Measurements from ENCODE around the gene HOTAIR. TPM values are rescaled to one million over a fixed set of nuclear protein-coding genes. Genes with fewer than 3 reads are reported as not detected.

HOTAIR gene
- total RNA-seq, 2 experiments from 2014 or later, result not detected

DNA sequence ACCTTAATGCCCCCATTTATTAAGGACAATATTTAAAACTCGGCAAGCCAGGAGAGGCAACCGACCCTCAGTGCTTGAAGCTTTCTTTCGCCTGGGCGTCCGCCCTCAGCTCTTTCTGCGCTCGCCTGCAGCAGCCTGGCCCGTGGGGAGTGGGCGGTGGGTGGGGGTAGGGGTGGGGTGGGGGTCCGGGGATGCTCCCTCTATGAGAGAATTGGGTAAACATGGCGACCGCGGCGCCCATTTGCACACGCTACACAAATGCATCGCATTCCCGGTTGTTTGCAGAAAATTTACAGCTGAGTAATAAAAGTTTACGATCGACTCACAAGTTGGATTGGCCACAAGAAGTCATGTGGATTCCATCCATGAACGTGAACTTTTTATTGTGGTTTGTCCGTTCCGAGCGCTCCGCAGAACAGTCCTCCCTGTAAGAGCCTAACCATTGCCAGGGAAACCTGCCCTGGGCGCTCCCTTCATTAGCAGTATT, 41.8 kb upstream of the HOTAIR start:
- H3K9me3 Mint-ChIP-seq (ENCODE audit: low read depth), result no peaks in the 10 kb centered on the region
- ATAC-seq (no peak), DNase-seq (no peak)
- no peak overlapping the region for H3K4me3 Mint-ChIP-seq
- H3K27ac Mint-ChIP-seq, result no peak overlapping the region
- CTCF ChIA-PET, result interaction anchor here (0.7 to 5.6 kb wide), 16 partner anchors 10 to 365 kb away, joined by 3 to 44 read pairs (median 11); partner anchors contain the start of genes HOXC10, HOXC5, HOXC6 and HOXC8
- peaks cover 78% of the 10 kb centered on the region for H3K27me3 Mint-ChIP-seq
- H3K36me3 Mint-ChIP-seq, result peaks cover 1% of the 10 kb centered on the region
- H3K4me1 Mint-ChIP-seq, result peaks cover 17% of the 10 kb centered on the region

GRCh38 chr12:54016051-54016450, 41.3 kb upstream of the HOTAIR start:
- Mint-ChIP-seq H3K36me3 (peaks cover 1% of the 10 kb centered on the region), H3K4me1 (peaks cover 20% of the 10 kb centered on the region), H3K27me3 (peaks cover 78% of the 10 kb centered on the region), H3K9me3 (ENCODE audit: low read depth) (no peaks in the 10 kb centered on the region), H3K27ac (no peak overlapping the region), H3K4me3 (no peak overlapping the region)
- CTCF ChIA-PET, result interaction anchor here (0.7 to 5.6 kb wide), 14 partner anchors 9 to 366 kb away, joined by 3 to 44 read pairs (median 12); partner anchors contain the start of genes HOXC5, HOXC6, HOXC8 and HOXC9
- ATAC-seq (no peak), DNase-seq (no peak)

- DNase-seq (no peak), ATAC-seq (no peak)
- Mint-ChIP-seq H3K27me3 (peaks cover 77% of the 10 kb centered on the region), H3K27ac (no peak overlapping the region), H3K9me3 (ENCODE audit: low read depth) (no peaks in the 10 kb centered on the region), H3K36me3 (peaks cover 1% of the 10 kb centered on the region), H3K4me3 (no peak overlapping the region), H3K4me1 (peaks cover 21% of the 10 kb centered on the region)
- CTCF ChIA-PET, result interaction anchor here (1.0 to 5.6 kb wide), 7 partner anchors 9 to 200 kb away, joined by 3 to 44 read pairs (median 18); partner anchors contain the start of gene HOXC8
Observed at GRCh38 chr12:54015018-54015931, 40.5 kb upstream of the HOTAIR start.

DNA sequence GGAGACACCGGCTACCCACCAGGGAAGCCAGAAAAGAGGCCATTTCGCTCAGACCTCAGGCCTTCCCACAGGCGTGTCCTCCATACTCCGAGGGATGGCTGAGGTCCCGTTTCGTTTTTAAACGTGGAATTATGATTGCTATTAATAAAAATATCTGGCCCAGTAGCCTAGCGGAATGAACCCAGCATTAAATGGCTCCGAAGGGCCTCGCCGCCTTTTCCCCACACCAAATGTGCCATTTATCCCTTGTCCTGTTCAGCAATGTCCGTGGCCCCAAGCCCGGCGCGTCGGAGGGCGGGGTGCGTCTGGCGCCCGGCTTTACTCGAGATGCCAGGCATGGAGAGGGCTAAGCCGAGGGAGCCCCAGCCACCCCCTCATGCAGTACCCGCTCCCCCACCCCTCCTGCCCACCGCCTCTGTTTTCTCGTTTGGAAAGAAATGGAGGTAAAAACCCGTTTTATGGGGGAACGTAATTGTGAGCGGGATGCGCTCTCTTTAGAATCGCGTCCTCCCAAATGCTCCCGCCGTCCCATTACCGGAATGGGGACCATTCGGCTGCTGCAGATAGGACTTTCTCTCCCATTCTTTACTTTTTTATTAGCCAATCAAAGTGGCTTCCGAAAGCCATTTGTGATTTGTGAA, 39.7 kb upstream of the HOTAIR start:
- peaks cover 21% of the 10 kb centered on the region for H3K4me1 Mint-ChIP-seq
- DNase-seq (no peak), ATAC-seq (no peak)
- peaks cover 78% of the 10 kb centered on the region for H3K27me3 Mint-ChIP-seq
- H3K9me3 Mint-ChIP-seq (ENCODE audit: low read depth), result no peaks in the 10 kb centered on the region
- no peak overlapping the region for H3K4me3 Mint-ChIP-seq
- peaks cover 1% of the 10 kb centered on the region for H3K36me3 Mint-ChIP-seq
- no peak overlapping the region for H3K27ac Mint-ChIP-seq
- CTCF ChIA-PET, result interaction anchor here (0.6 to 5.6 kb wide), 8 partner anchors 8 to 200 kb away, joined by 3 to 44 read pairs (median 10); partner anchors contain the start of genes HOXC5 and HOXC8

DNA sequence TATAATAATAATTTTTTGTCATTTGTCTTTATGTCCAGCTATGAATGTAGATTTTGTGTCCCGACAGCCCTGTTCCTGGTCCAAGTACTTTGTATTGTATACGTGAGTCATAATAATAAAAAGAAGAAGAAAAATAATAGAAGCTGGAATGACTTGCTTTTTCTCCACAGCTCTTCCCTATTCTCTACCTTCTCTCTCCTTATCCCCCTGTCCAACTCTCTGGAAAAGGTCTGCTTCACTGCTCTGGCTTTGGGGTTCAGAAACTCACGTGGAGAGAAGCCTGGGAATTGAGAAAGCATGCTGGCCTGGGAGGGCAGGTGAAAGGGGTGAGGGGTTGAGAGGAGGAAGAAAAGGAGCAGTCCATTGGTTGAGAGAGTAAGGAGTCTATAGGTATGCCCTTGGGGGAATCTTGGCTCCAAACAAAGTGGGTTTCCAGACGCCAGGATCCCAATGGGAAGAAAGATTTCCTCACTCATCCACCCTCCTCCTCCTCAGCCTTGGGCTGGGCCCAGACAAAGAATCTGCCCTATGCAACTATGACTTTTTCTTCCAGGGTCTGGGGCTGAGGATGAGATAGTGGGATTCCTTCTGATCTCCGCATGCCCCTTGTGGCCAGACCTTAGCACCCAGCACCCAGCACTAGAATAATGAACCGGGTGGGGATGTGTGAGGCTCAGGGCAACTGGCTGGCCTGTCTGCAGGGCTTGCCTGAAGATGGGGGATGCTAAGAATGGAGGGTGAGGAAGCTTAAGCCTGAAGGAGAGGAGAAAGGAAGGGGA, 38.1 kb upstream of the HOTAIR start:
- Mint-ChIP-seq H3K36me3 (peaks cover 1% of the 10 kb centered on the region), H3K27me3 (peaks cover 90% of the 10 kb centered on the region), H3K9me3 (ENCODE audit: low read depth) (no peaks in the 10 kb centered on the region), H3K4me3 (no peak overlapping the region), H3K4me1 (peaks cover 20% of the 10 kb centered on the region), H3K27ac (no peak overlapping the region)
- no peak for DNase-seq
- ATAC-seq, result no peak
- CTCF ChIA-PET, result interaction anchor here (1.0 to 5.6 kb wide), 6 partner anchors 9 to 202 kb away, joined by 3 to 31 read pairs (median 6); partner anchors contain the start of genes HOXC10 and HOXC5

DNA sequence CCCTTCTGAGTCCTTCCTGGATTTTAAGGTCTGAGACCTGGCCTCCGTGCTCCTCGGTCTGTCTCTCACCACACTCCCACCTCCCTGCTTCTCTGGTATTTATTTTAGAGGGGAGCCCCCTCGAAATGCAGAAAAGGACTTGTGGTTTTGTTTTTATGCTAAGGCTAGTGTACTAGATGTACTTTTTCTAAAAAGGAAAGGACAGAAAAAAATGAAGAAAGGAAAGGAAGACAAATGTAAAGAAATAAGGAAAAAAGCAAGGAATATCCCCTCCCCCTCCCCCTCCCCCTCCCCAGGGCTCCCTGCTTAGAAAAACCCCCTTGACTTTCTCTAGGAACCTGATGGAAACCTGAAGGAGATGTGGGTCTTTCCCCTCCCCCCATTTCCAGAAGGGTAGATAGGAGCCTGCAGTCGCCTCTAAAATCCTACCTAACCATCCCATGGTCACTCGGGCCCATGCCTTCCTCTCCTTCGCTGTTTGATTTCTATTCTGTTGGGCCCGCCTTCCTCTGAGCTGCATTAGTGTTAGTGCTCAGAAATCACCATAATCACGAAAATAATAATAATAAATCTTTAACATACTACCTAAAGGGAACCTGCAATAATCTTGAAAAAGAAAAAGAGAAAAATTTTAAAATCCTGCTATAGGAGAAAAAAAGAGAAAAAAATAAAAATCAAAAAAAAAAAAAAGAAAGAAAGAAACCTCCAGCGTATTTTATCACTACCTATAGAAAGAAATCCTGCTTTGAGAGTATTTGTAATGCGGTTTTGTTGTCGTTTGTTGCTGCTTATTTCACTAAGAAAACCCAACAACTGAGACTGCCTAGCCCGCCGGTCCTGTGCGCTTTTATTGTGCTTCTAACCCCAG, 37.1 kb upstream of the HOTAIR start:
- peaks cover 1% of the 10 kb centered on the region for H3K36me3 Mint-ChIP-seq
- ATAC-seq (no peak), DNase-seq (no peak)
- H3K4me3 Mint-ChIP-seq, result no peak overlapping the region
- H3K27ac Mint-ChIP-seq, result no peak overlapping the region
- CTCF ChIA-PET, result interaction anchor here (1.0 to 8.4 kb wide), 4 partner anchors 20 to 196 kb away, joined by 4 to 74 read pairs (median 10); partner anchors contain the start of genes HOXC10, HOXC5 and HOXC6
- no peaks in the 10 kb centered on the region for H3K9me3 Mint-ChIP-seq (ENCODE audit: low read depth)
- H3K4me1 Mint-ChIP-seq, result peaks cover 14% of the 10 kb centered on the region
- peaks cover 91% of the 10 kb centered on the region for H3K27me3 Mint-ChIP-seq

GRCh38 chr12:54010972-54011664, 36.4 kb upstream of the HOTAIR start:
- DNase-seq (no peak), ATAC-seq (no peak)
- Mint-ChIP-seq H3K36me3 (peaks cover 1% of the 10 kb centered on the region), H3K27me3 (peaks cover 92% of the 10 kb centered on the region), H3K27ac (no peak overlapping the region), H3K4me1 (peaks cover 16% of the 10 kb centered on the region), H3K9me3 (ENCODE audit: low read depth) (no peaks in the 10 kb centered on the region), H3K4me3 (no peak overlapping the region)
- CTCF ChIA-PET, result interaction anchor here (0.8 to 8.4 kb wide), 2 partner anchors 12 to 21 kb away, joined by 3 to 74 read pairs; partner anchors contain the start of genes HOXC5 and HOXC6

DNA sequence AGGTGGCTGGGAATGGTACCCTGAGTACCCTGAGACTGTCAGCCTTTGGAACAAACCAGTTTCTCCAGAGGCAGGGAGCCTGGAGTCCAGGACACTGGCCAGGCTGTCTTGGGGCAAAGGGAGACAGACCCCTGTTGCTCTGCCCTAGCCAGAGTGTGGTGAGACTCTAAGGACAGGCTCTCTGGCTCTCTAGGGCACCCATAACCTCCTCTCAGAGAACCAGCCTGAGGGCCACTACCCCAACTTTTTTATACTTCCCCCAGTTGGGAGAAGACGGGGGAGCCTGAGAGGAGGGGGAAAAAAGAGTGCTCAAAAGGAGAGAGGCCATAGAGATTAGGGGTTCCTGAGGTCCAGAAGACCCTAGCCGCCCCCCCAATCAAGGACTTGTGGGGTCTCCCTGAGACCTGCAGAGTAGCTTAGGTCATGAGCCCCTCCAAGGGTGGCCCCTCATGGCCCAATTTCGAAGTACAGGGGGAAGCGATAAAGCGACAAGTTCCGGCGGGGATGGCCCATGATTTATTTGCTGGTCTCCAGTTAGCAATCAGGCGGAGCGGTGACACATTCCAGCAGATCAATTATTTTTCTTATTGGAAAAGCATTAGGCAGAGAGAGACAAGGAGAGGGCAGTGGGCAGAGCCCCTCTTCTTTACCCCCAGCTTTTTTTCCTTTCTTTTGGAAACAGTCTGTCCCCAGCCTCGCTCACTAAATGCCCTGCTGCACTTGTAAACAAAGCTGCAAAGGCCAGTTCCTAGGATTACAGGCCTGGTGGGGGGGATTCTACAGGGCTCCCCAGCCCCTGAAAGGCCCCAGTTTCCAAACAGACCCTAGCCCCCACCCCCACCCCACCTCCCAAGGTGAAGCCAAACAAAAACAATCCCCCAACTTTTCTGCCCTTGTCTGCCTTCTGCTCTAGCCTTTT, 35.6 kb upstream of the HOTAIR start:
- Mint-ChIP-seq H3K9me3 (ENCODE audit: low read depth) (no peaks in the 10 kb centered on the region), H3K4me3 (no peak overlapping the region), H3K27ac (no peak overlapping the region), H3K27me3 (peaks cover 92% of the 10 kb centered on the region), H3K36me3 (peaks cover 1% of the 10 kb centered on the region), H3K4me1 (peaks cover 22% of the 10 kb centered on the region)
- ATAC-seq, result no peak
- CTCF ChIA-PET, result interaction anchor here (0.8 to 8.4 kb wide), 4 partner anchors 11 to 204 kb away, joined by 3 to 74 read pairs (median 36); partner anchors contain the start of genes HOXC5 and HOXC6
- DNase-seq, result no peak

GRCh38 chr12:54009171-54010052, 34.7 kb upstream of the HOTAIR start:
- Mint-ChIP-seq H3K27ac (no peak overlapping the region), H3K4me3 (peak overlapping the region; percentile 32), H3K4me1 (peaks cover 20% of the 10 kb centered on the region), H3K9me3 (ENCODE audit: low read depth) (no peaks in the 10 kb centered on the region), H3K36me3 (peaks cover under 1% of the 10 kb centered on the region), H3K27me3 (peaks cover 91% of the 10 kb centered on the region)
- DNase-seq (no peak), ATAC-seq (no peak)
- CTCF ChIA-PET, result interaction anchor here (0.7 to 8.4 kb wide), 10 partner anchors 7 to 353 kb away, joined by 3 to 136 read pairs (median 56); partner anchors contain the start of genes HOXC5, HOXC6 and SMUG1

DNA sequence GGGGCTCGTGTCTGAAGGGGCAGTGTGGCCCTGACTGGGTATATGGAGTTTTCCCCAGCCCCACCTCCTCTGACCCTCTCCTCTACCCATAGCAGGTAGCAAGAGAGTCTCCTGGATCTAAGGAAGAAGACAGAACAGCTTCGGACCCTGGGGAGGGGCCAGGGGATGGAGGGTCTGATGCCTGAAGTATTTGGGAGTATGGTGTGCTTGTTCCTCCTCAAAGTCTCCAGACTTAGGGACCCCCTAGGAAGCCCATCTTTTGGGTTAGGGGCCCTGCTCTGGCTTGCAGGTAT, 33.5 kb upstream of the HOTAIR start:
- CTCF ChIA-PET, result interaction anchor here (1.2 to 8.4 kb wide), 9 partner anchors 8 to 207 kb away, joined by 3 to 136 read pairs (median 68); partner anchors contain the start of genes HOXC5, HOXC6 and SMUG1
- DNase-seq (no peak), ATAC-seq (no peak)
- Mint-ChIP-seq H3K4me1 (peaks cover 20% of the 10 kb centered on the region), H3K9me3 (ENCODE audit: low read depth) (no peaks in the 10 kb centered on the region), H3K4me3 (no peak overlapping the region), H3K27ac (no peak overlapping the region), H3K36me3 (no peaks in the 10 kb centered on the region), H3K27me3 (peaks cover 91% of the 10 kb centered on the region)

All from activated CD8-positive, alpha-beta memory T cell treated with anti-CD3 and anti-CD28 coated beads, Interleukin-2, amount 10 ng/mL, durations not matched to agents 7 days and 5 days (primary cell).